Retinal pigment epithelial cell (primary cell): ENCODE data around the gene WLS.
"Not testable (repeated sequence)": the region's sequence is repeated elsewhere in the genome, so short reads cannot be mapped to it uniquely, and the experiment has no call there.

ENCODE experiments used
- DNase-seq: peaks from one replicate; pipeline ENCODE4 v3.0.0-alpha.2; 2010; ENCODE audit warnings: low read depth
- H3K4me3 ChIP-seq: 2 replicates; pipeline ENCODE4 v1.5.1; 2011; ENCODE audit warnings: mild to moderate bottlenecking, low read length, control low read depth, moderate library complexity
- CTCF ChIP-seq: conservative IDR thresholded peaks from 2 replicates; pipeline ENCODE4 v1.5.1; 2011; ENCODE audit warnings: low read depth, low read length, control low read depth, inconsistent platforms

Gene WLS

GRCh38 chr1:68174738-68175113 is 57.6 kb downstream of the WLS start:
- no peak for DNase-seq
- TF ChIP-seq CTCF: no peak
- H3K4me3 ChIP-seq: no peak overlapping the region

- TF ChIP-seq CTCF: no peak
- peak; percentile 91 for DNase-seq
- H3K4me3 ChIP-seq: peak overlapping the region; percentile 6
Observed at GRCh38 chr1:68173936-68174737, 58.2 kb downstream of the WLS start.

DNA sequence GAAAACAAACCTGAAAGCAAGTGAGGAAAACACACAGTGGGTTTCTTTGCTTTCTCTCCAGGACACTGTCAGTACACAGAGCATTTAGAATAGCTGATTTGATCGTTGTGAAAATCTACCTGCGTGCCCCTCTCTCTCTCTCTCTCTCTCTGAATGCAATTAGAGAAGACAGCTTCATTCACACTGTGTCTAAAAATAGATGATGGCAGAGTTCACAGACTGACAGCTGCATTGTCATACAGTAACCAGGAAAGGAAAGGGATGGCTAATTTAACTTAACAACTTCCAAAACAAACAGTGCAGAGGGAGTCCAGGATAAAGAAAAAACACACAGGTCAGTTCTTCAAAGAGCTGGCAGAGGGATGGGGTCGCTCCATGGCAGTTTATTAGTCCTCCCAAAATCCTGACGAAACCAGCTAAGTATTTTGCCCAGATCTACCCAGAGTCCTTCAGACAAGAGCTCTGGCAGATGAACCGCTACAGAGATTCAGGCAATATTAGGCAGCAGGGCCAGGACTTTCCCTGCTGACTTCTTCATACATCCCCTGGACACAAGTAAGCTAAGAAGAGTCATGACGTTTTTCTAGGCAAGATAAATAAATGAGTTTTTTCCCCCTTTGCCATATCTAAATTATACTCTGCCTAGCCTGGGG is 58.9 kb downstream of the WLS start:
- no peak overlapping the region for H3K4me3 ChIP-seq
- TF ChIP-seq CTCF: no peak
- DNase-seq: no peak

GRCh38 chr1:68171795-68172194 is 60.5 kb downstream of the WLS start:
- not testable (repeated sequence) for DNase-seq

GRCh38 chr1:68168545-68169171 is 63.7 kb downstream of the WLS start:
- H3K4me3 ChIP-seq: no peak overlapping the region
- no peak for TF ChIP-seq CTCF
- no peak for DNase-seq

More at GRCh38 chr1:68171795-68172194, 60.5 kb downstream of the WLS start:
- H3K4me3 ChIP-seq: not testable (repeated sequence)

DNA sequence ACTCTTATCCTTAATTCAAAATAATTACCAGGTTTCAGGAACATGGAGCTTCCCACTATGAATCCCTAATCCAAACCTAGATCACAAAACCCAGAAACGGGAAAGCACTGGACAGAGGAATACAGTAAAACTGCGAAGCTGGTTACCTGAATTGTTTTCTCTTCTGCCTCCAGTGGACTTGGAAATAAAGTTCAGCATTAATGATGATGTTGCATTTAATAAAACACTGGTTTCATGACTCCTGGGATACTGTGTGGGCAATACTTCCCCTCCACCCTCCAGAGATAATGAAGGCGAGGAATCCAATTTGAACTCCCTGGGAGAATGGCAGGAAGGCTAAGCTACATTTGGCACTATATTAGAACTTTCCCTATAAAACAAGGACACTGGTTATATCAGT is 65.1 kb downstream of the WLS start:
- no peak for DNase-seq
- no peak for TF ChIP-seq CTCF
- no peak overlapping the region for H3K4me3 ChIP-seq

GRCh38 chr1:68166348-68166747 is 66.0 kb downstream of the WLS start:
- no peak for TF ChIP-seq CTCF
- no peak overlapping the region for H3K4me3 ChIP-seq
- no peak for DNase-seq
